ENCODE measurements around the gene PIK3C3. TPM values are rescaled to one million over a fixed set of nuclear protein-coding genes. Genes with fewer than 3 reads are reported as not detected.

PIK3C3 gene
- total RNA-seq, 1 donor from 2014 or later, result 78.4 TPM

- Mint-ChIP-seq H3K36me3 (peaks cover 61% of the 10 kb centered on the region), H3K9me3 (peaks cover 5% of the 10 kb centered on the region), H3K27ac (no peak overlapping the region), H3K4me1 (no peaks in the 10 kb centered on the region), H3K4me3 (no peak overlapping the region), H3K27me3 (ENCODE audit: low read depth) (no peaks in the 10 kb centered on the region)
- TF ChIP-seq, protein P1, sequence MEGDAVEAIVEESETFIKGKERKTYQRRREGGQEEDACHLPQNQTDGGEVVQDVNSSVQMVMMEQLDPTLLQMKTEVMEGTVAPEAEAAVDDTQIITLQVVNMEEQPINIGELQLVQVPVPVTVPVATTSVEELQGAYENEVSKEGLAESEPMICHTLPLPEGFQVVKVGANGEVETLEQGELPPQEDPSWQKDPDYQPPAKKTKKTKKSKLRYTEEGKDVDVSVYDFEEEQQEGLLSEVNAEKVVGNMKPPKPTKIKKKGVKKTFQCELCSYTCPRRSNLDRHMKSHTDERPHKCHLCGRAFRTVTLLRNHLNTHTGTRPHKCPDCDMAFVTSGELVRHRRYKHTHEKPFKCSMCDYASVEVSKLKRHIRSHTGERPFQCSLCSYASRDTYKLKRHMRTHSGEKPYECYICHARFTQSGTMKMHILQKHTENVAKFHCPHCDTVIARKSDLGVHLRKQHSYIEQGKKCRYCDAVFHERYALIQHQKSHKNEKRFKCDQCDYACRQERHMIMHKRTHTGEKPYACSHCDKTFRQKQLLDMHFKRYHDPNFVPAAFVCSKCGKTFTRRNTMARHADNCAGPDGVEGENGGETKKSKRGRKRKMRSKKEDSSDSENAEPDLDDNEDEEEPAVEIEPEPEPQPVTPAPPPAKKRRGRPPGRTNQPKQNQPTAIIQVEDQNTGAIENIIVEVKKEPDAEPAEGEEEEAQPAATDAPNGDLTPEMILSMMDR (IDR thresholded peaks at IDR 0.05; ENCODE audit: unreplicated experiment), result no peak
- no peak for DNase-seq (ENCODE audit: low spot score in 2 of 2, unreplicated experiment in 2 of 2)
Measured at GRCh38 chr18:42069036-42069435, 114.0 kb downstream of the PIK3C3 start.

DNA sequence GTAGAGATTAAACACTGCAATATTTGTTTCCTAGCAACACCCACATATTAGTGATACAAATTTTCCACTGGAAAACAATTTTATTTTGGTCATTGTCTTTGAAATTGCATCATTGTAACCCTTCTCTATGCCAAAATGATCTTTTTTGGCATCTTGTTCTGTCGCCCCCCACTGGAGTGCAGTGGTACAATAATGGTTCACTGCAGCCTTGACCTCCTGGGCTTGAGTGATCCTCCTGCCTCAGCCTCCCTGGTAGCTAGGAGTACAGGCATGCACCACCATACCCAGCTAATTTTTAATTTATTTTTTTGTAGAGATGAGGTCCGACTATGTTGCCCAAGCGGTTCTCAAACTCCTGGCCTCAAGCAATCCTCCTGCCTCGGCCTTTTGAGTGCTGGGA, 117.4 kb downstream of the PIK3C3 start:
- H3K4me3 Mint-ChIP-seq, result no peak overlapping the region
- no peak for DNase-seq (ENCODE audit: low spot score in 2 of 2, unreplicated experiment in 2 of 2)
- H3K36me3 Mint-ChIP-seq, result peaks cover 56% of the 10 kb centered on the region
- TF ChIP-seq, protein P1 (IDR thresholded peaks at IDR 0.05; ENCODE audit: unreplicated experiment), result peak; percentile 17
- no peak overlapping the region for H3K27ac Mint-ChIP-seq
- H3K9me3 Mint-ChIP-seq, result peaks cover 6% of the 10 kb centered on the region
- H3K27me3 Mint-ChIP-seq (ENCODE audit: low read depth), result no peaks in the 10 kb centered on the region
- no peaks in the 10 kb centered on the region for H3K4me1 Mint-ChIP-seq

- Mint-ChIP-seq H3K4me3 (no peak overlapping the region), H3K36me3 (peaks cover 57% of the 10 kb centered on the region)
- TF ChIP-seq, protein P1 (IDR thresholded peaks at IDR 0.05; ENCODE audit: unreplicated experiment), result no peak
Measured at GRCh38 chr18:42074704-42075103, 119.7 kb downstream of the PIK3C3 start.

DNA sequence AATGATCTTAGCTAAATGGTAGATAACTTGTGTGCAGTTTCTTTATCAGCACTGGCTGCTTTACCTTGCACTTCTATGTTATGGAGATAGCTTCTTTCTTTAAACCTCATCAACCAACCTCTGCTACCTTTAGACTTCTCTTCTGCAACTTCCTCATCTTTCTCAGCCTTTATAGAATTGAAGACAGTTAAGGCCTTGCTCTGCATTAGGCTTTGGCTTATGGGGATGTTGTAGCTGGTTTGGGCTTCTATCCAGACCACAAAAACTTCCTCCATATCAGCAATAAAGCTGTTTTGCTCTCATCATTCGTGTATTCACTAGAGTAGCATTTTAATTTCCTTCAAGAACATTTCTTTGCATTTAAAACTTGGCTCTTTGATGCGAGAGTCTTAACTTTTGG, 123.7 kb downstream of the PIK3C3 start:
- TF ChIP-seq, protein P1 (IDR thresholded peaks at IDR 0.05; ENCODE audit: unreplicated experiment), result no peak
- Mint-ChIP-seq H3K27ac (no peak overlapping the region), H3K4me1 (no peaks in the 10 kb centered on the region), H3K9me3 (peaks cover 5% of the 10 kb centered on the region), H3K4me3 (no peak overlapping the region), H3K36me3 (peaks cover 40% of the 10 kb centered on the region), H3K27me3 (ENCODE audit: low read depth) (no peaks in the 10 kb centered on the region)
- no peak for DNase-seq (ENCODE audit: low spot score in 2 of 2, unreplicated experiment in 2 of 2)

More at GRCh38 chr18:42074704-42075103, 119.7 kb downstream of the PIK3C3 start:
- no peaks in the 10 kb centered on the region for H3K27me3 Mint-ChIP-seq (ENCODE audit: low read depth)
- H3K27ac Mint-ChIP-seq, result no peak overlapping the region
- no peak for DNase-seq (ENCODE audit: low spot score in 2 of 2, unreplicated experiment in 2 of 2)
- peaks cover 10% of the 10 kb centered on the region for H3K9me3 Mint-ChIP-seq
- no peaks in the 10 kb centered on the region for H3K4me1 Mint-ChIP-seq

DNA sequence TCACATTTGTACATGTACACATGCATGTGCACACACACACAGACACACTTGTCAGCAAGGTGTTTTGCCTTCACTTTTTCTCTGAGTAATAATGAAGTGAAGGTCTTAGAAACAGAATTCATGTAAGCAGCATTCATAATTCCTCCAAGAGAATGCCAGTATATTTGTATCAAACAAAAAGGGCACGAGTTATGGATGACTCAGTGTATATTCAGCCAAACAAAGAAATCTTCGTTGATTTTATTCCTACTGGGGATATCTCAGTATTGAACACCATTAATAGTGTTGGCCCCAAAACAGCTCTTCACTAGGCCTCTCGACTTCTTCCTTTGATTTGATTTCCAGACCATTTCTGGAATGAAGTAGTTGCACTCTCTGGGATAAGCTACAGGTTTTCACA, 125.3 kb downstream of the PIK3C3 start:
- Mint-ChIP-seq H3K4me1 (no peaks in the 10 kb centered on the region), H3K4me3 (no peak overlapping the region), H3K9me3 (peaks cover 5% of the 10 kb centered on the region), H3K36me3 (peaks cover 35% of the 10 kb centered on the region), H3K27ac (no peak overlapping the region), H3K27me3 (ENCODE audit: low read depth) (no peaks in the 10 kb centered on the region)
- TF ChIP-seq, protein P1 (IDR thresholded peaks at IDR 0.05; ENCODE audit: unreplicated experiment), result no peak
- no peak for DNase-seq (ENCODE audit: low spot score in 2 of 2, unreplicated experiment in 2 of 2)
